ENCODE results near the gene TFCP2L1.
"Not testable (repeated sequence)": the region's sequence is repeated elsewhere in the genome, so short reads cannot be mapped to it uniquely, and the experiment has no call there.

The TFCP2L1 gene

GRCh38 chr2:121326628-121327027 is 41.6 kb upstream of the TFCP2L1 start:
- no peak overlapping the region for H3K4me3 ChIP-seq (replicated peaks; ENCODE audit: low read depth, low read length)
- no peak for TF ChIP-seq CTCF (IDR thresholded peaks at IDR 0.05; ENCODE audit: insufficient read depth, low read length, poor library complexity, severe bottlenecking)
- H3K27me3 ChIP-seq (replicated peaks; ENCODE audit: control insufficient read depth, insufficient read depth, low read length), result no peaks in the 10 kb centered on the region

GRCh38 chr2:121324601-121325000 is 39.6 kb upstream of the TFCP2L1 start:
- DNase-seq (ENCODE audit: extremely low read depth, insufficient read length), result no peak
- no peaks in the 10 kb centered on the region for H3K27me3 ChIP-seq (replicated peaks; ENCODE audit: control insufficient read depth, insufficient read depth, low read length)
- no peak overlapping the region for H3K4me3 ChIP-seq (replicated peaks; ENCODE audit: low read depth, low read length)
- no peak for TF ChIP-seq CTCF (IDR thresholded peaks at IDR 0.05; ENCODE audit: insufficient read depth, low read length, poor library complexity, severe bottlenecking)
- H3K36me3 ChIP-seq (ENCODE audit: control insufficient read depth, insufficient read depth, low read length), result no peaks in the 10 kb centered on the region

More at GRCh38 chr2:121326628-121327027, 41.6 kb upstream of the TFCP2L1 start:
- DNase-seq (ENCODE audit: extremely low read depth, insufficient read length), result no peak
- no peaks in the 10 kb centered on the region for H3K36me3 ChIP-seq (ENCODE audit: control insufficient read depth, insufficient read depth, low read length)

- Histone ChIP-seq H3K4me3 (replicated peaks; ENCODE audit: low read depth, low read length) (no peak overlapping the region), H3K36me3 (ENCODE audit: control insufficient read depth, insufficient read depth, low read length) (no peaks in the 10 kb centered on the region), H3K27me3 (replicated peaks; ENCODE audit: control insufficient read depth, insufficient read depth, low read length) (no peaks in the 10 kb centered on the region)
- no peak for DNase-seq (ENCODE audit: extremely low read depth, insufficient read length)
- no peak for TF ChIP-seq CTCF (IDR thresholded peaks at IDR 0.05; ENCODE audit: insufficient read depth, low read length, poor library complexity, severe bottlenecking)
Measured at GRCh38 chr2:121321476-121321875, 36.5 kb upstream of the TFCP2L1 start.

- Histone ChIP-seq H3K36me3 (ENCODE audit: control insufficient read depth, insufficient read depth, low read length) (no peaks in the 10 kb centered on the region), H3K27me3 (replicated peaks; ENCODE audit: control insufficient read depth, insufficient read depth, low read length) (no peaks in the 10 kb centered on the region), H3K4me3 (replicated peaks; ENCODE audit: low read depth, low read length) (no peak overlapping the region)
- DNase-seq (ENCODE audit: extremely low read depth, insufficient read length), result no peak
- TF ChIP-seq CTCF (IDR thresholded peaks at IDR 0.05; ENCODE audit: insufficient read depth, low read length, poor library complexity, severe bottlenecking), result no peak
Measured at GRCh38 chr2:121319941-121320340, 34.9 kb upstream of the TFCP2L1 start.

DNA sequence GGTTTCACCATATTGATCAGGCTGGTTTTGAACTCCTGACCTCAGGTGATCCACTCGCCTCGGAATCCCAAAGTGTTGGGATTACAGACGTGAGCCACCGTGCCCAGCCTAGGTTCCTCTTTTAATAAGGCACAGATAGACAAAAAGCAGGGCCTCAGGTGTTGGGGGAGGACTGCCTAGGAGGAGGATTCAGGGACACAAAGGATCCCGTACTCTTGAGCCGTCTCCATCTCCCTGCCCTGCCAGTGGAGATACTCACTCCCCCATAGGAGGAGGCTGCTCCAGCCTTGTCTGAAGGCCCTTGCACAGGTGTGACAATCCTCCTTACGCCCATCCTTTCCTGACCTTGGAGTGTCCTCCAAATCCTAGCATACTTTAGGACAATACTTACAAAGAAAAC is 32.0 kb upstream of the TFCP2L1 start:
- H3K4me3 ChIP-seq (replicated peaks; ENCODE audit: low read depth, low read length), result no peak overlapping the region
- H3K27me3 ChIP-seq (replicated peaks; ENCODE audit: control insufficient read depth, insufficient read depth, low read length), result no peaks in the 10 kb centered on the region
- DNase-seq (ENCODE audit: extremely low read depth, insufficient read length), result no peak
- H3K36me3 ChIP-seq (ENCODE audit: control insufficient read depth, insufficient read depth, low read length), result no peaks in the 10 kb centered on the region
- TF ChIP-seq CTCF (IDR thresholded peaks at IDR 0.05; ENCODE audit: insufficient read depth, low read length, poor library complexity, severe bottlenecking), result no peak

DNA sequence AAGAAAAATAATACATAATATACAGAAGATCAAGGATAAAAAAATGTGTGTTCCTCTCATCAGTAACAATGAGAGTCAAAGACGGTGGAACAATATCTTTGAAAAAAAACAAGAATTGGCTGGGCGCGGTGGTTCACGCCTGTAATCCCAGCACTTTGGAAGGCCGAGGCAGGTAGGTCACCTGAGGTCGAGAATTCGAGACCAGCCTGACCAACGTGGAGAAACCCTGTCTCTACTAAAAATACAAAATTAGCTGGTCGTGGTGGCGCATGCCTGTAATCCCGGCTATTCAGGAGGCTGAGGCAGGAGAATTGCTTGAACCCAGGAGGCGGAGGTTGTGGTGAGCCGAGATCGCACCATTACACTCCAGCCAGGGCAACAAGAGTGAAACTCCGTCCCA is 28.7 kb upstream of the TFCP2L1 start:
- not testable (repeated sequence) for H3K4me3 ChIP-seq (replicated peaks; ENCODE audit: low read depth, low read length); DNase-seq (ENCODE audit: extremely low read depth, insufficient read length); H3K27me3 ChIP-seq (replicated peaks; ENCODE audit: control insufficient read depth, insufficient read depth, low read length); H3K36me3 ChIP-seq (ENCODE audit: control insufficient read depth, insufficient read depth, low read length)
